ENCODE results near the gene TESK2. TPM values are rescaled to one million over a fixed set of nuclear protein-coding genes. Genes with fewer than 3 reads are reported as not detected.
A peak's percentile ranks its signal among the peaks of the same experiment; 100 is the strongest.

Gene TESK2
- total and polyA plus RNA-seq, 2 of the 8 experiments (the other 6 are each of a cell fraction or from before 2014, with no cell fraction given): 10.8 to 12.6 TPM

- TF ChIP-seq JUND (IDR thresholded peaks at IDR 0.05; ENCODE audit: low read length) (no peak), POLR2A (IDR thresholded peaks at IDR 0.05; ENCODE audit: control extremely low read depth in 1 of 2, low read depth in 2 of 2, low read length in 2 of 2) (peak in 1 of 2 experiments; percentile 85; a peak in 2 of 3 replicates), ATF3 (IDR thresholded peaks at IDR 0.05; ENCODE audit: insufficient read depth, low read depth, low read length) (no peak), YY1 (IDR thresholded peaks at IDR 0.05; ENCODE audit: low read depth, low read length) (no peak), KDM4A (IDR thresholded peaks at IDR 0.05; ENCODE audit: low read depth, low read length, severe bottlenecking) (peak; percentile 82), SP2 (IDR thresholded peaks at IDR 0.05; ENCODE audit: low read length) (peak; percentile 87), POLR2AphosphoS5 (IDR thresholded peaks at IDR 0.05; ENCODE audit: low read depth, low read length) (peak; percentile 64), RXRA (IDR thresholded peaks at IDR 0.05; ENCODE audit: insufficient read depth, low read depth, low read length) (no peak), TBP (IDR thresholded peaks at IDR 0.05; ENCODE audit: low read depth, low read length) (peak; percentile 79; the same call in 1 of the 2 replicates), SRF (IDR thresholded peaks at IDR 0.05; ENCODE audit: low read depth, low read length) (no peak), SIX5 (IDR thresholded peaks at IDR 0.05; ENCODE audit: low read depth, low read length) (no peak), TAF7 (optimal IDR thresholded peaks at IDR 0.05; ENCODE audit: borderline replicate concordance, low read depth, low read length) (peak; percentile 77), PHF8 (conservative IDR thresholded peaks at IDR 0.05; ENCODE audit: low read depth, low read length) (peak; percentile 65), CBX8 (IDR thresholded peaks at IDR 0.05; ENCODE audit: borderline replicate concordance, low read depth, low read length) (no peak)
Observed at GRCh38 chr1:45490626-45491486, at the start of gene TESK2 (continued).
